ENCODE results near the gene TMEM243. TPM values are rescaled to one million over a fixed set of nuclear protein-coding genes. Genes with fewer than 3 reads are reported as not detected.
A peak's percentile ranks its signal among the peaks of the same experiment; 100 is the strongest.
"Not testable (repeated sequence)": the region's sequence is repeated elsewhere in the genome, so short reads cannot be mapped to it uniquely, and the experiment has no call there.

The TMEM243 gene
- total RNA-seq, result 10 to 100 TPM; 38.4 to 43.1 (median 39.3) TPM

- Mint-ChIP-seq H3K27me3 (ENCODE audit: low read depth) (peaks cover 2% of the 10 kb centered on the region), H3K4me1 (ENCODE audit: low read depth) (peaks cover 42% of the 10 kb centered on the region), H3K9me3 (no peaks in the 10 kb centered on the region), H3K36me3 (ENCODE audit: insufficient read depth) (no peaks in the 10 kb centered on the region), H3K4me3 (peak within 1 kb of the TSS; percentile 99)
- ATAC-seq (peak; percentile 49 to 51), DNase-seq (peak; percentile 82)
Measured at GRCh38 chr7:87219545-87220025, at the start of gene TMEM243. TSS of gene TMEM243 (minus strand) at chr7:87219732. CDS start at chr7:87219503, 229 bp downstream.

- H3K36me3 Mint-ChIP-seq (ENCODE audit: insufficient read depth), result no peaks in the 10 kb centered on the region
- H3K27me3 Mint-ChIP-seq (ENCODE audit: low read depth), result peaks cover 27% of the 10 kb centered on the region
- DNase-seq (no peak), ATAC-seq (no peak)
- no peak overlapping the region for H3K4me3 Mint-ChIP-seq
- H3K9me3 Mint-ChIP-seq, result peaks cover 5% of the 10 kb centered on the region
- H3K4me1 Mint-ChIP-seq (ENCODE audit: low read depth), result no peaks in the 10 kb centered on the region
Measured at GRCh38 chr7:87267239-87267900, 47.8 kb upstream of the TMEM243 start.

GRCh38 chr7:87263537-87263936, 44.0 kb upstream of the TMEM243 start:
- no peaks in the 10 kb centered on the region for H3K36me3 Mint-ChIP-seq (ENCODE audit: insufficient read depth)
- no peaks in the 10 kb centered on the region for H3K4me1 Mint-ChIP-seq (ENCODE audit: low read depth)
- DNase-seq (no peak), ATAC-seq (no peak)
- H3K27me3 Mint-ChIP-seq (ENCODE audit: low read depth), result peaks cover 40% of the 10 kb centered on the region
- no peak overlapping the region for H3K4me3 Mint-ChIP-seq
- no peaks in the 10 kb centered on the region for H3K9me3 Mint-ChIP-seq

GRCh38 chr7:87253589-87254087, 34.1 kb upstream of the TMEM243 start:
- Mint-ChIP-seq H3K27me3 (ENCODE audit: low read depth) (peaks cover 20% of the 10 kb centered on the region), H3K4me1 (ENCODE audit: low read depth) (no peaks in the 10 kb centered on the region), H3K4me3 (no peak overlapping the region), H3K36me3 (ENCODE audit: insufficient read depth) (no peaks in the 10 kb centered on the region), H3K9me3 (peaks cover 4% of the 10 kb centered on the region)
- ATAC-seq (no peak), DNase-seq (no peak)

- not testable (repeated sequence) for ATAC-seq; H3K36me3 Mint-ChIP-seq (ENCODE audit: insufficient read depth); H3K4me3 Mint-ChIP-seq; DNase-seq; H3K27me3 Mint-ChIP-seq (ENCODE audit: low read depth); H3K4me1 Mint-ChIP-seq (ENCODE audit: low read depth)
- peaks cover 16% of the 10 kb centered on the region for H3K9me3 Mint-ChIP-seq
Measured at GRCh38 chr7:87245671-87246070, 26.1 kb upstream of the TMEM243 start.

GRCh38 chr7:87238464-87239051, 19.0 kb upstream of the TMEM243 start:
- DNase-seq; H3K27me3 Mint-ChIP-seq (ENCODE audit: low read depth); H3K9me3 Mint-ChIP-seq; H3K4me3 Mint-ChIP-seq; ATAC-seq; H3K36me3 Mint-ChIP-seq (ENCODE audit: insufficient read depth); H3K4me1 Mint-ChIP-seq (ENCODE audit: low read depth): not testable (repeated sequence)

GRCh38 chr7:87234949-87235348, 15.4 kb upstream of the TMEM243 start:
- DNase-seq, result no peak
- peaks cover 10% of the 10 kb centered on the region for H3K27me3 Mint-ChIP-seq (ENCODE audit: low read depth)
- no peak overlapping the region for H3K4me3 Mint-ChIP-seq
- H3K36me3 Mint-ChIP-seq (ENCODE audit: insufficient read depth), result no peaks in the 10 kb centered on the region
- no peak for ATAC-seq
- H3K9me3 Mint-ChIP-seq, result no peaks in the 10 kb centered on the region
- H3K4me1 Mint-ChIP-seq (ENCODE audit: low read depth), result no peaks in the 10 kb centered on the region

GRCh38 chr7:87231711-87232110, 12.2 kb upstream of the TMEM243 start:
- no peaks in the 10 kb centered on the region for H3K4me1 Mint-ChIP-seq (ENCODE audit: low read depth)
- ATAC-seq (no peak), DNase-seq (no peak)
- H3K4me3 Mint-ChIP-seq, result no peak overlapping the region
- H3K9me3 Mint-ChIP-seq, result no peaks in the 10 kb centered on the region
- H3K36me3 Mint-ChIP-seq (ENCODE audit: insufficient read depth), result no peaks in the 10 kb centered on the region
- peaks cover 2% of the 10 kb centered on the region for H3K27me3 Mint-ChIP-seq (ENCODE audit: low read depth)

GRCh38 chr7:87231258-87231657, 11.7 kb upstream of the TMEM243 start:
- no peaks in the 10 kb centered on the region for H3K9me3 Mint-ChIP-seq
- H3K27me3 Mint-ChIP-seq (ENCODE audit: low read depth), result peaks cover 4% of the 10 kb centered on the region
- DNase-seq (no peak), ATAC-seq (peak in 1 of 2 donors; percentile 18)
- H3K4me3 Mint-ChIP-seq, result no peak overlapping the region
- no peaks in the 10 kb centered on the region for H3K36me3 Mint-ChIP-seq (ENCODE audit: insufficient read depth)
- H3K4me1 Mint-ChIP-seq (ENCODE audit: low read depth), result peaks cover 3% of the 10 kb centered on the region

- Mint-ChIP-seq H3K4me1 (ENCODE audit: low read depth) (peaks cover 4% of the 10 kb centered on the region), H3K27me3 (ENCODE audit: low read depth) (peaks cover 9% of the 10 kb centered on the region), H3K36me3 (ENCODE audit: insufficient read depth) (no peaks in the 10 kb centered on the region), H3K9me3 (no peaks in the 10 kb centered on the region), H3K4me3 (no peak overlapping the region)
- ATAC-seq (no peak), DNase-seq (no peak)
Measured at GRCh38 chr7:87226495-87226894, 7.0 kb upstream of the TMEM243 start.

GRCh38 chr7:87225696-87226095, 6.2 kb upstream of the TMEM243 start:
- DNase-seq, result no peak
- H3K9me3 Mint-ChIP-seq, result no peaks in the 10 kb centered on the region
- ATAC-seq, result no peak
- no peak overlapping the region for H3K4me3 Mint-ChIP-seq
- H3K4me1 Mint-ChIP-seq (ENCODE audit: low read depth), result peaks cover 8% of the 10 kb centered on the region
- H3K36me3 Mint-ChIP-seq (ENCODE audit: insufficient read depth), result no peaks in the 10 kb centered on the region
- peaks cover 9% of the 10 kb centered on the region for H3K27me3 Mint-ChIP-seq (ENCODE audit: low read depth)

GRCh38 chr7:87223666-87224065, 4.1 kb upstream of the TMEM243 start:
- Mint-ChIP-seq H3K4me1 (ENCODE audit: low read depth) (peaks cover 12% of the 10 kb centered on the region), H3K36me3 (ENCODE audit: insufficient read depth) (no peaks in the 10 kb centered on the region), H3K27me3 (ENCODE audit: low read depth) (peaks cover 9% of the 10 kb centered on the region), H3K9me3 (no peaks in the 10 kb centered on the region), H3K4me3 (no peak overlapping the region)
- DNase-seq (no peak), ATAC-seq (no peak)

GRCh38 chr7:87220734-87221215, 1.2 kb upstream of the TMEM243 start:
- ATAC-seq (no peak), DNase-seq (no peak)
- Mint-ChIP-seq H3K4me3 (peak overlapping the region; percentile 99), H3K36me3 (ENCODE audit: insufficient read depth) (no peaks in the 10 kb centered on the region), H3K9me3 (no peaks in the 10 kb centered on the region), H3K4me1 (ENCODE audit: low read depth) (peaks cover 34% of the 10 kb centered on the region), H3K27me3 (ENCODE audit: low read depth) (peaks cover 3% of the 10 kb centered on the region)

- Mint-ChIP-seq H3K4me3 (peak overlapping the region; percentile 99), H3K4me1 (ENCODE audit: low read depth) (peaks cover 38% of the 10 kb centered on the region), H3K36me3 (ENCODE audit: insufficient read depth) (no peaks in the 10 kb centered on the region), H3K27me3 (ENCODE audit: low read depth) (peaks cover 2% of the 10 kb centered on the region), H3K9me3 (no peaks in the 10 kb centered on the region)
- DNase-seq (peak; percentile 79), ATAC-seq (peak; percentile 72 to 78)
Measured at GRCh38 chr7:87220026-87220733, 648 bp upstream of the TMEM243 start.

All from activated T-cell treated with anti-CD3 and anti-CD28 coated beads, Interleukin-2, amount 50 U/mL, for 4 hours (primary cell).